DMS153 treated with DMSO at 0.1 percent for 48 hours (cell line): ENCODE results near the gene FABP7.
A peak's percentile ranks its signal among the peaks of the same experiment; 100 is the strongest.

Experiments
- DNase-seq: peaks from one replicate; lab custom pipeline; 2025; ENCODE audit not compliant: unreplicated experiment; lab: John Stamatoyannopoulos, UW

FABP7 gene

DNA sequence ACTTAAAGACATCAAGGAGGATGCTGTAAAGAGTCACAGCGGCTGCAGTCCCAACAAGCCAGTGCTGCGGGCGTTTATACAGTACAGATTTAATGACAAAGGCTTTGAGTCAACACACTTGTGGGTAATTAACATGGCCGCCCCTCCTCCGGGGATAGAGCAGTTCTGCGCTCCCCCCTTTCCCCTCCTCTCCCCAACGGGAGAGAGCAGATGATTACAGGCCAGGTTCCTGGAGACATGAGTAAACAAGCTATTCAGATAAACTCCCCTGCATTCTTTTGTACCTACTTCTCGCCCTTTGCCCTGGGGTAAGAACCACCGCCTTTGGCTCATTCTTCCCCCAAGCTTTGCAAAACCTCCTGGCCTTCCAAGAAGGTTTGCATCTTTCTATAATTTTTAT is 23.6 kb upstream of the FABP7 start:
- DNase-seq = no peak

DNA sequence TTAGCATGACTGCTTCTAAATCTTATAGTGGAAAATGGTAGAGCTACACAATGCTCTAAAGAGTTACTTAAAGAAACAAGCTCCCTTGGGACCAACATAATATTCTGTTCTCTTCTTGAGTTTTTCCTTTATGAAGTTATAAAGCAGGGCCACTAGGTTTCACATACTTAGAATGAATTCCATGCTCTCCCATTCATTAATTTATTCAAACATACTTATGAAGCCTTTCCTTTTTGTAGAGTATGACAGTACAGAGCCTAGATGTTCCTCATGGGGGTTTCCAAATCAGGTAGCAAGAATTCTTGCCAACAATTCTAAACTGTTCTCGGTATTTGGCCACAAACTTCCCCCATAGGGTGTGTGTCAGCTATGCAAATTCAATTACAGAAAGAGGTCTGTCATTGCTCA is 20.6 kb upstream of the FABP7 start:
- DNase-seq = no peak

DNA sequence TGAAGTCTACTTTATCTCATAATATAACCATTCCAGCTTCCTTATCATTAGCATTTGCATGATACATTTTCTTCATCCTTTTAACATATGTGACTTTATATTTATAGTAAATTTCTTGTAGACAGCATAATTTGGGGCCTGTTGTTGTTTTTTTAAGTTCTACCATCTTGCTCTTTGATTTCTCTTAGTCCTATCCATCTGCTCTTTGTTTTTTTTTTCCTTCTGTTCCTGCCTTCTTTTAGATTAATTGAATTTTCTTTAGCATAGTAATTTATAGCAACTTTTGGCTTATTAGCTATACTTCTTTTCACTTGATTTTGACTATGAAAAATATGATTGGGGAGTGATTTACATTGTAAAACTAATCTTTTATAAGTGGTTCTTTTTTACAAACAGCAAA is 19.2 kb upstream of the FABP7 start:
- no peak for DNase-seq

- DNase-seq = no peak
These were observed 13.3 kb upstream of the FABP7 start for GRCh38 chr6:122766256-122766655.

DNA sequence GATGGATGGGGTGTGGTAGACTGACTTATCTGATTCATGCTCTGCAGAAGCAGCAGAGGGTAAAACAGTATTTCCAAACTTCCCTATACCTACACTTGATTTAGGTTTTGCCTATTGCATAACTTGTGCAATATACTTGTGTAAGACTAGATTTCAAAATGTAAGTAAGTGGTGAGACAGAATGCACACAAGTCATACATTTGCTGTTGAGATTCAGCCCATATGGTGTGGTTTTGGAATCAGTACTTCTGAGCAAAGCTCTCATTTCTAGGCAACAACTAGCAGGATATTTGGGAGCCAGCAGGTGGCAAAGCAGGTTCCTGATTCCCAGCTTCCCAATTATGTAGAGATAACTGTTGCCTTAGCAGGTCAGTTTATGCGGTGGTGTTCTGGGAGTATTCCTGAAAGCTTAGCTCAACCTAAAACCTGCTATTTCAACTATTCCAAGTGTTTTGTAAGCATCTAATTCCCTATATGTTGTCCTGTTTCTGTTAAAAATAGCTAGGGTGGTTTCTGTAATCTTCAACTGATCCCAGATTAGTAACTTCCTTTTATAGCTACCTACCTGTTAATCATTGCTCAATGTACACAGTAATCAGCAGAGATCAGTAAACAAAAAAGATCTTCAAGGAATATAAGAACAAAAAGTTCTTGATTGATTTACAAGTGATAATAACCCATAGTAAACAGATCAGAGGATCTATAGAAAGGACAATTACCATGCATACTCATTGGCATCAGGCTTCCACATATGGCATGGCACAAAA is 8.5 kb upstream of the FABP7 start:
- no peak for DNase-seq

DNA sequence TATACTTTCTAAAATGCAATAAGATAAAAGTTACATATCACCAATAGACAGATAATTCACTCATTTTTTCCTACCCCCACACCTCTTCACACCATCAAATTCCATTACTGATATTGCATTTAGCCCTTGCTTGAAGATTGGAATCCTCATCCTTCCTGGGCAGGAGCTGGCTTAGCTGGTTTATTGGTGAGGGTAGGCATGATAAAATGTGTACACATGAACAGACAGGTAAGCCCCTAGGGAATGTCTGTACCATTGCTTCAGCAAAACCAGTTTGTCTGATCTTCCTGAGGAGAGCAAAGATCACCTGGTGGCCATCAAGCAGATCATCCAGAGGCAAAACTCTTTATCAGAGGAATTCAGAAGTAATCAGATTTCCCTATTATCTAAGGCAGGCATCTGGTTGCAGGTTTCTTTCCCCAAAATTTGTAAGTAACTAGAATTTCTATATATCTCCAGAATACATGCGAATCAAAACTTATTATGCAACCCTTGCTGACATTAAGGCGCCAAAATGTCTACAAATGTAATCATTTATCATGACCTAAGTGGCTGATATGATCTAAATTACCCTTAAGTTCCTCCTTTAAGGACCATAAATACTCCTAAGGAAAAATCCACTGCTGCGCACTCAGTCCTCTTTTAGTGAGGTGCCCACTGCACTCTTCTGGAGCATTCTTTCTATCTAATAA is 6.6 kb upstream of the FABP7 start:
- no peak for DNase-seq

DNA sequence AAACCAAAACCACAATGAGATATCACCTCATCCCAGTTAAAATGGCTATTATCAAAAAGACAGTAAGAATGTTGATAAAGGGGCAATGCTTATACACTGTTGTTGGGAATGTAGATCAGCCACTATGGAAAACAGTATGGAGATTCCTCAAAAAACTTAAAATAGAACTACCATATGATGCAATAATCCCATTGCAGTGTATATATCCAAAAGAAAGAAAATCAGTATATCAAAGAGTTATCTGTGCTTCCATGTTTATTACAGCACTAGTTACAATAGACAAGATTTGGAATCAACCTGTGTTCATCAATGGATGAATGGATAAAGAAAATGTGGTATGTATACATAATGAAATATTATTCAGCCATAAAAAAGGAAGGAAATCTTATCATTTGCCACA is 3.5 kb upstream of the FABP7 start:
- DNase-seq = no peak

DNA sequence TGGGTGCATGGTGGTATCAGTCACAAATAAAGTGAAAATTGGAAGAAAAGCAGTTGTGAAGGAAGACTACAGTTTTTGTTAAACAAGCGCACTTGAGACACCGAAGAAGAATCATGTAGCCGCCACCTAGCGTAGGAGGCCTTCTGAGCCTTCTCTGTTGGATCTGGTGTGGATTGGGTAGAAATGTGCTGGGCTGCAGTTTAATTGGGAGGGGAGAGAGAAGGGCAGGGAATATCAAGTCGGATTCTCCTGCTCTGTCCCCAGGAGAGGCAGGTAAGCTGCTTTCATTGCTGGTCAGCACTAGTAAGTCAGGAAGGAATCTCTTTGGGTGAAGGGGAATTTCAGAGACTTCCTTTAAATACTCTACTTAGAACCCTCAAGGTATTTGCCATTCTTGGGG is 1.2 kb upstream of the FABP7 start:
- DNase-seq = no peak

DNA sequence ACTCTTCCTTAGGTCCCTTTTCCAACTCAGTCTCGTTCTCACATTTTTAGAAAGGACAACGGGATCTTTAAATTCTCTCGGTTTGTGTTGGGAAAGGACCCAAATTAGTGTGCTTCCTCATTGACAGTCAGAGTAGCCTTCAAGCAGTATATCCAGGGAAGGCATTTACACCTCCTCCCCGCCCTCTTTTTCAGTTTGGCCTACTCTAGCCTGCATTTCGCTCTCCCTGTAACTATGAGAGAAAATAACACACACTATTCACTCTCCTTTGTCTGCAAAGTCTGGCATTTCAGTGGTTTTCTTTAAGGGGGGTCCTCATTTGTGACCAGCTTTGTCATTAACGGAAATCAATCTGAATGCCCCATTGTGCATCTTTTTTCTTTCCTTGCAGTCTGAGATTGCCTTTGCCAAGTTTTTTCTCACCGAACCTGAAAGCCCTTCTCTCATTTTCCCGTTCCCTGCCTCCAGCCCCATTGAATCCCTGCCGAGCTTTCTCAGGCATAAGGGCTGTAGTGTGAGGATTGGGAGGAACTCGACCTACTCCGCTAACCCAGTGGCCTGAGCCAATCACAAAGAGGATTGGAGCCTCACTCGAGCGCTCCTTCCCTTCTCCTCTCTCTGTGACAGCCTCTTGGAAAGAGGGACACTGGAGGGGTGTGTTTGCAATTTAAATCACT is 393 bp upstream of the FABP7 start:
- no peak for DNase-seq

DNA sequence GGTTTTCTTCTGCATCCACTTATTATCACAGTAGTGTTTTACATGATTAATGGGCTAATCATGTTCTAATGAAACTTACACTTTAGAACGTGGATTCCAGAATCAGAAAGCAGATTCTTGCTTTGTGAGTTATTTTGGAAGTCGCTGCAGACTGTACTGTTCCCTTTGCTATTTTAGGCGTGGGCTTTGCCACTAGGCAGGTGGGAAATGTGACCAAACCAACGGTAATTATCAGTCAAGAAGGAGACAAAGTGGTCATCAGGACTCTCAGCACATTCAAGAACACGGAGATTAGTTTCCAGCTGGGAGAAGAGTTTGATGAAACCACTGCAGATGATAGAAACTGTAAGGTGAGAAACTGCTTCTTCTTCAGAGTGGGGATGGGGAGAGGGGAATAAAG is 598 bp downstream of the FABP7 start:
- no peak for DNase-seq

GRCh38 chr6:122781716-122782115 is 2.2 kb downstream of the FABP7 start:
- no peak for DNase-seq

GRCh38 chr6:122783401-122783800 is 3.9 kb downstream of the FABP7 start:
- no peak for DNase-seq

- DNase-seq = no peak
These were observed 6.4 kb downstream of the FABP7 start for GRCh38 chr6:122785891-122786290.

DNA sequence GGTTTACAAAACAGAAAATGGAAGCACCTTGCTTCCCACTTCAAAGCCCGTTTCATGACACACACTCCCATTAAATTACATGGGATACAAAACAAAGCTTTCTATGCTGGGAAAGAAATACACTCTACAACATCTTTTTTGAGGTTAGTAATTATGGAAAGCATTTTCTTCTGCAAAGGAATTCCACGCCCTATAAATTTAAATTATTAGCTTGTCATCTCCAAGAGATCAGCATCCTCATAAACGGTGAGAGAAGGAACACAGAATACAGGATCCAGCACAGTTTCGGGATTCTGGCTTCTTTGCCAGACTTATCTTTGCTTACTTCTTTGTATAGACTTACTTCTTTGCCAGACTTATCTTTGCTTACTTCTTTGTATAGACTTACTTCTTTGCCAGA is 8.2 kb downstream of the FABP7 start:
- DNase-seq = no peak

- DNase-seq = no peak
These were observed 8.7 kb downstream of the FABP7 start for GRCh38 chr6:122788208-122788607.

DNA sequence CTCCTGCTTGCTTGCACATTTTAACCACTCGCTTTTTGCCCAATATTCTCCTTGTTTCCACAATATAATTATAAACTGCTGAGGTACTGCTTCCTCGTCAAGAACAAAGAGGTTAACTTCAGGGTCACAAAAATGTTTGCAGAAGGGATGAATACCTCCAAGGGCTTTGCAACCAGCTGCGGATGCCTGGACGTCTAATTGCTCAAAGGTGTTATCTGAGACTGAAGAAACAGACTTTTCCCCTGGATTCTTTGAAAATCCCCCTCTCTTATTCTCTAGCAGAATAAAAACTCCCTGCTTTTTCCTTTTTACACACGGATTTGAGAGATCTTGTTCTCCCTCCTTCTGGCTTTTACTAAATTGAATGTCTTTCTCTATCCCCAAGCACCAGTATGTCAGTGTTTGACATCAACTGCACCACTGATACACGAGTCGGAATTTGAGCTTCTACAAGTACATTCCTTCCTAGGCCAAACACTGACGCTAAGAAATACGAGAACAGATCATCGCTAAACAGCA is 9.2 kb downstream of the FABP7 start:
- DNase-seq = no peak

GRCh38 chr6:122789182-122790027 is 9.9 kb downstream of the FABP7 start, which contains the start of gene SMPDL3A:
TSS of gene SMPDL3A (plus strand) at chr6:122789258. CDS start at chr6:122789347, 89 bp downstream.
- DNase-seq = peak; percentile 79

GRCh38 chr6:122790028-122790422 is 10.5 kb downstream of the FABP7 start:
- peak; percentile 55 for DNase-seq

- DNase-seq = no peak
These were observed 11.2 kb downstream of the FABP7 start for GRCh38 chr6:122790423-122791309.

DNA sequence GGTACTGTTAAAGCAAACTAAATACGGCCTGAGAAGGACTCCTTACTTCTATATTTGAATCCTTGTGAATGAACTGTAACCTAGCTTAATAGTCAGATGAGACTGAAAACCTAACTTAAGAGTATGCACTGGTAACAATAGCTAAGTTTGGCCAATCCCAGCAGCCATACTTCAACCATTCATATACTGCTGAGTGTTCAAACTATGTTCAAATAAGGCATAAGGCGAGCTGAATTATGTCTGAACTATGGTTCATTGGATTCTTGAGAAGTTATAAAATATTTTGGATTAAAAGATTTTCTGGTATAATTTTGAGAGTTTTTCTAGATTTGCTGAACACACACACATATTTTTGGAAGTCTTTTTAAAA is 11.8 kb downstream of the FABP7 start:
- DNase-seq = no peak
